Upper lobe of right lung (tissue), 1 donor: Measurements from ENCODE around the gene SIDT2. TPM values are rescaled to one million over a fixed set of nuclear protein-coding genes. Genes with fewer than 3 reads are reported as not detected.
A peak's percentile ranks its signal among the peaks of the same experiment; 100 is the strongest.
"Not testable (repeated sequence)": the region's sequence is repeated elsewhere in the genome, so short reads cannot be mapped to it uniquely, and the experiment has no call there.

Source experiments
- ATAC-seq: fragments of 200-7000 bp; cut with Tn5 transposase; one replicate; pipeline ENCODE4 v1.9.1; 2020; ENCODE audit warnings: mild to moderate bottlenecking, moderate library complexity
- DNase-seq: peaks from one replicate; pipeline ENCODE4 v3.0.0-alpha.2; 2020
- H3K27ac ChIP-seq: fragments of 200-600 bp; one replicate; pipeline ENCODE4 v1.8.0; 2022
- H3K27me3 ChIP-seq: fragments of 200-600 bp; one replicate; pipeline ENCODE4 v1.8.0; 2022; ENCODE audit warnings: mild to moderate bottlenecking
- H3K36me3 ChIP-seq: fragments of 200-600 bp; one replicate; pipeline ENCODE4 v1.8.0; 2022
- H3K4me1 ChIP-seq: fragments of 200-600 bp; one replicate; pipeline ENCODE4 v1.8.0; 2022
- H3K4me3 ChIP-seq: fragments of 200-600 bp; one replicate; pipeline ENCODE4 v1.8.0; 2022; ENCODE audit warnings: mild to moderate bottlenecking
- H3K9me3 ChIP-seq: fragments of 200-600 bp; one replicate; pipeline ENCODE4 v1.8.0; 2022
- intact Hi-C: fragments of 100-400 bp; cut with DNase I; formaldehyde crosslinking; loops from one replicate; pipeline ENCODE4 v1.11.0; 2022
- total RNA-seq: library from RNA; stranded (reverse); fragmentation: NEBNext Ultra II Directional; extraction: Animal tissue kit (Norgen Biotek cat#: 25700); gene quantifications from one replicate; pipeline ENCODE4 v1.2.1, GENCODE V29; 2021
- TF ChIP-seq, protein P1 (sequence below): fragments of 200-600 bp; IDR thresholded peaks from one replicate; pipeline ENCODE4 v1.8.0; 2022; ENCODE audit warnings: antibody characterized with exemption
- donor health status: DM: no; HTN: yes; CAD: no; lungs with severe emphysema.

The SIDT2 gene
- total RNA-seq, 1 donor from 2014 or later: 107 TPM

DNA sequence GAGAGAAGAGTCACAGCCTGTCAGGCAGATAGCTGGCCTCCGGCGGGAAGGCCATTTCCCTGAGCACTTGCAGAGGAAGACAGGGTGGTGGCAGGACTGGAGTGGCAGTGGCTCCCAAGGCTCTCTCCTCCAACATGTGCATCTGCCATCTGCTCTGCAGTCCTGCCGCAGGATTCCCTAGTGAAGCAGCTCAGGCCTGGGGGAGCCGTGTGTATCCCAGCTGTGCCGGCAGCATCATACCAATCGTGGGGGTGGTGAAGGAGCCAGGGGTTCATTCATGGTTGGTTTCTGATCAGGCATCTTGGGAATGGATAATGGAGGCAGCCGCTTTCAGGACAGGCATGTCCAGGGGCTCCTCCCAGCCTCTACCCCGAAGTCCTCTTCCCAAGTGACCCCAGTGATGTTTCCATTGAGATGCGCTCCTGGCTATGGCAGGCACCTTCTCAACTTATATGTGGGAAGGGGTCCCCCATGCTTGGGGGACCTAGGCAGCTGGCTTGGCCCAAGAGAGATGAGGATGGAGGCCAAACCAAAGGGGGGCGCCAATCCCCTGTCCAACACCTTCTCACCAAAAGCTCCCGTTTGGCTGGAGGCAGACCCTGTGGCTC is 26.8 kb downstream of the SIDT2 start:
- H3K9me3 ChIP-seq: no peaks in the 10 kb centered on the region
- H3K4me1 ChIP-seq: peaks cover 4% of the 10 kb centered on the region
- ATAC-seq (no peak), DNase-seq (no peak)
- no peak overlapping the region for H3K27ac ChIP-seq
- H3K27me3 ChIP-seq: no peaks in the 10 kb centered on the region
- intact Hi-C loops: loop anchor here (5.0 kb wide), 1 partner anchor 73 kb away; no protein-coding TSS in a partner anchor
- peaks cover 28% of the 10 kb centered on the region for H3K36me3 ChIP-seq
- H3K4me3 ChIP-seq: no peak overlapping the region
- TF ChIP-seq, protein P1, sequence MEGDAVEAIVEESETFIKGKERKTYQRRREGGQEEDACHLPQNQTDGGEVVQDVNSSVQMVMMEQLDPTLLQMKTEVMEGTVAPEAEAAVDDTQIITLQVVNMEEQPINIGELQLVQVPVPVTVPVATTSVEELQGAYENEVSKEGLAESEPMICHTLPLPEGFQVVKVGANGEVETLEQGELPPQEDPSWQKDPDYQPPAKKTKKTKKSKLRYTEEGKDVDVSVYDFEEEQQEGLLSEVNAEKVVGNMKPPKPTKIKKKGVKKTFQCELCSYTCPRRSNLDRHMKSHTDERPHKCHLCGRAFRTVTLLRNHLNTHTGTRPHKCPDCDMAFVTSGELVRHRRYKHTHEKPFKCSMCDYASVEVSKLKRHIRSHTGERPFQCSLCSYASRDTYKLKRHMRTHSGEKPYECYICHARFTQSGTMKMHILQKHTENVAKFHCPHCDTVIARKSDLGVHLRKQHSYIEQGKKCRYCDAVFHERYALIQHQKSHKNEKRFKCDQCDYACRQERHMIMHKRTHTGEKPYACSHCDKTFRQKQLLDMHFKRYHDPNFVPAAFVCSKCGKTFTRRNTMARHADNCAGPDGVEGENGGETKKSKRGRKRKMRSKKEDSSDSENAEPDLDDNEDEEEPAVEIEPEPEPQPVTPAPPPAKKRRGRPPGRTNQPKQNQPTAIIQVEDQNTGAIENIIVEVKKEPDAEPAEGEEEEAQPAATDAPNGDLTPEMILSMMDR: no peak

GRCh38 chr11:117206111-117206510 is 27.6 kb downstream of the SIDT2 start:
- not testable (repeated sequence) for DNase-seq
- intact Hi-C loops: loop anchor here (5.0 kb wide), 1 partner anchor 74 kb away; no protein-coding TSS in a partner anchor
- peaks cover 28% of the 10 kb centered on the region for H3K36me3 ChIP-seq

GRCh38 chr11:117206859-117207258 is 28.3 kb downstream of the SIDT2 start:
- peak; percentile 17 for ATAC-seq
- intact Hi-C loops: loop anchor here (5.0 kb wide), 1 partner anchor 75 kb away; no protein-coding TSS in a partner anchor
- not testable (repeated sequence) for H3K27ac ChIP-seq

More at GRCh38 chr11:117206111-117206510, 27.6 kb downstream of the SIDT2 start:
- H3K9me3 ChIP-seq, ATAC-seq, H3K4me1 ChIP-seq, H3K27ac ChIP-seq, H3K27me3 ChIP-seq, H3K4me3 ChIP-seq: not testable (repeated sequence)

GRCh38 chr11:117207481-117207880 is 28.9 kb downstream of the SIDT2 start:
- peaks cover 28% of the 10 kb centered on the region for H3K36me3 ChIP-seq

More at GRCh38 chr11:117206859-117207258, 28.3 kb downstream of the SIDT2 start:
- not testable (repeated sequence) for H3K4me1 ChIP-seq, DNase-seq, H3K4me3 ChIP-seq, H3K27me3 ChIP-seq, H3K9me3 ChIP-seq
- peaks cover 28% of the 10 kb centered on the region for H3K36me3 ChIP-seq

GRCh38 chr11:117208710-117209109 is 30.2 kb downstream of the SIDT2 start:
- not testable (repeated sequence) for H3K27me3 ChIP-seq, H3K27ac ChIP-seq, H3K4me3 ChIP-seq, H3K9me3 ChIP-seq, DNase-seq, H3K4me1 ChIP-seq, ATAC-seq
- peaks cover 31% of the 10 kb centered on the region for H3K36me3 ChIP-seq
- intact Hi-C loops: loop anchor here (5.0 kb wide), 1 partner anchor 76 kb away; no protein-coding TSS in a partner anchor

More at GRCh38 chr11:117207481-117207880, 28.9 kb downstream of the SIDT2 start:
- not testable (repeated sequence) for H3K27me3 ChIP-seq, ATAC-seq, H3K27ac ChIP-seq, H3K9me3 ChIP-seq, H3K4me3 ChIP-seq, H3K4me1 ChIP-seq, DNase-seq
- intact Hi-C loops: loop anchor here (5.0 kb wide), 1 partner anchor 75 kb away; no protein-coding TSS in a partner anchor

GRCh38 chr11:117209351-117210125 is 31.0 kb downstream of the SIDT2 start:
- H3K36me3 ChIP-seq: peaks cover 31% of the 10 kb centered on the region
- not testable (repeated sequence) for DNase-seq
- intact Hi-C loops: loop anchor here (5.0 kb wide), 1 partner anchor 77 kb away; no protein-coding TSS in a partner anchor

DNA sequence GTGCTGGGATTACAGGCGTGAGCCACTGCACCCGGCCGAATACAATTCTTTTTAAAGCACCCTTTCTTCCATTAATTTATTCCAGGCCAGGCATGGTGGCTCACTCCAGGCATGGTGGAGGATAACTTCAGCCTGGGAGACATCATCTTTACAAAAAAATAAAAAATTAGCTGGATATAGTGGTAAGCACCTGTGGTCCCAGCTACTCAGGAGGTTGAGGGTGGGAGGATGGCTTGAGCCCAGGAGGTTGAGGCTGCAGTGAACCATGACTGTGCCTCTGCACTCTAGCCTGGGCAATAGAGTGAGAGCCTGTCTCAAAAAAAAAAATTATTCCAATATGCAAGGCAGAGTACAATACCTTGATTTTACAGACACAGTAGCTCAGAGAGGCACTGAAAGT is 32.1 kb downstream of the SIDT2 start:
- DNase-seq (no peak), ATAC-seq (no peak)
- intact Hi-C loops: no loop called here
- Histone ChIP-seq H3K27ac (no peak overlapping the region), H3K9me3 (no peaks in the 10 kb centered on the region), H3K36me3 (peaks cover 31% of the 10 kb centered on the region), H3K27me3 (no peaks in the 10 kb centered on the region), H3K4me3 (no peak overlapping the region), H3K4me1 (no peaks in the 10 kb centered on the region)
- TF ChIP-seq, protein P1: no peak

More at GRCh38 chr11:117209351-117210125, 31.0 kb downstream of the SIDT2 start:
- ATAC-seq: peak; percentile 53
- not testable (repeated sequence) for H3K27ac ChIP-seq, H3K4me1 ChIP-seq, H3K27me3 ChIP-seq, H3K4me3 ChIP-seq, H3K9me3 ChIP-seq
